ENCODE data around the gene WWC2. TPM values are rescaled to one million over a fixed set of nuclear protein-coding genes. Genes with fewer than 3 reads are reported as not detected.

WWC2 gene
- total RNA-seq, 1 experiment from 2014 or later: 126 TPM

DNA sequence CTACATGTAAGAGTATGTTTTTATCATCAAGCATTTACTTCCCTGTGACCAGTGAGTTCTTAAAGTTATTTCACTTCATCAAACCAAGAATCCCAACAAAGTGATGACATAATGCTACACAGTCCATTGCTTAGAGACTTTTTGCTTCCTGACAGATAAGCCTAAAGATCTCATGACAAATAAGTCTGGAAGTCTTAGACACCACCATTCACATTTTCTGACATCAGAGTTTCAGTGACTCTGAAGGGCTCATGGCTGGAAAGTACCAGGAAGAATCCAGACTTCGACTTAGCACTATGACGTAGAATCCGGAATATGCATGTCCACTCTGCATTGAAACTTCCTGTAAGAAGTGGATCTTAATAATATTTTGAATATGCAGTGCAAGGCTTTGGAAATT lies 167.3 kb downstream of the WWC2 start (continued):
- TF ChIP-seq, protein P1, sequence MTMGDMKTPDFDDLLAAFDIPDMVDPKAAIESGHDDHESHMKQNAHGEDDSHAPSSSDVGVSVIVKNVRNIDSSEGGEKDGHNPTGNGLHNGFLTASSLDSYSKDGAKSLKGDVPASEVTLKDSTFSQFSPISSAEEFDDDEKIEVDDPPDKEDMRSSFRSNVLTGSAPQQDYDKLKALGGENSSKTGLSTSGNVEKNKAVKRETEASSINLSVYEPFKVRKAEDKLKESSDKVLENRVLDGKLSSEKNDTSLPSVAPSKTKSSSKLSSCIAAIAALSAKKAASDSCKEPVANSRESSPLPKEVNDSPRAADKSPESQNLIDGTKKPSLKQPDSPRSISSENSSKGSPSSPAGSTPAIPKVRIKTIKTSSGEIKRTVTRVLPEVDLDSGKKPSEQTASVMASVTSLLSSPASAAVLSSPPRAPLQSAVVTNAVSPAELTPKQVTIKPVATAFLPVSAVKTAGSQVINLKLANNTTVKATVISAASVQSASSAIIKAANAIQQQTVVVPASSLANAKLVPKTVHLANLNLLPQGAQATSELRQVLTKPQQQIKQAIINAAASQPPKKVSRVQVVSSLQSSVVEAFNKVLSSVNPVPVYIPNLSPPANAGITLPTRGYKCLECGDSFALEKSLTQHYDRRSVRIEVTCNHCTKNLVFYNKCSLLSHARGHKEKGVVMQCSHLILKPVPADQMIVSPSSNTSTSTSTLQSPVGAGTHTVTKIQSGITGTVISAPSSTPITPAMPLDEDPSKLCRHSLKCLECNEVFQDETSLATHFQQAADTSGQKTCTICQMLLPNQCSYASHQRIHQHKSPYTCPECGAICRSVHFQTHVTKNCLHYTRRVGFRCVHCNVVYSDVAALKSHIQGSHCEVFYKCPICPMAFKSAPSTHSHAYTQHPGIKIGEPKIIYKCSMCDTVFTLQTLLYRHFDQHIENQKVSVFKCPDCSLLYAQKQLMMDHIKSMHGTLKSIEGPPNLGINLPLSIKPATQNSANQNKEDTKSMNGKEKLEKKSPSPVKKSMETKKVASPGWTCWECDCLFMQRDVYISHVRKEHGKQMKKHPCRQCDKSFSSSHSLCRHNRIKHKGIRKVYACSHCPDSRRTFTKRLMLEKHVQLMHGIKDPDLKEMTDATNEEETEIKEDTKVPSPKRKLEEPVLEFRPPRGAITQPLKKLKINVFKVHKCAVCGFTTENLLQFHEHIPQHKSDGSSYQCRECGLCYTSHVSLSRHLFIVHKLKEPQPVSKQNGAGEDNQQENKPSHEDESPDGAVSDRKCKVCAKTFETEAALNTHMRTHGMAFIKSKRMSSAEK (CRISPR knock-in tag; IDR thresholded peaks at IDR 0.05; ENCODE audit: borderline replicate concordance): no peak
- TF ChIP-seq NR1H2 (CRISPR knock-in tag; IDR thresholded peaks at IDR 0.05): no peak

DNA sequence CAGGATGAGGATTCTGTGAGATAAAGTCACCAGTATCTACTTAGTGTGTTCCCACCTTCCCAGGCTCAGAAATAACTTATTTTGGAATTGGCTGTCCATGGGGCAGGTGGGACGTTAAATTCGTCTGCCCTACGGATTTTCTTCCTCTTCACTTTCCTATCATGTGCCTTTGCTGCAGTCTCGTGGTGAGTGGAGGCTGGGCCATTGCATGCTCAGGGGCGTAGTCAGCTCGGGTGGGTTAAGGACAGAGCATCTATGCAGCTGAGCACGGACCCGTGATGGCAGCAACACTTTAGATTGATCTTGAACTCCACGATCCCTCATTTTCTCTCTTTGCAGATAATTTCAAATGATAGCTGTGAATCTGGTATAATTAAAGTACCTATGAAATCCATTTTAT lies 169.5 kb downstream of the WWC2 start:
- no peaks in the 10 kb centered on the region for H3K27me3 Mint-ChIP-seq (ENCODE audit: low read depth)
- peaks cover 86% of the 10 kb centered on the region for H3K36me3 Mint-ChIP-seq
- POLR2A ChIA-PET: no interaction called here
- DNase-seq (ENCODE audit: low spot score): no peak
- H3K27ac Mint-ChIP-seq: no peak overlapping the region
- H3K4me1 Mint-ChIP-seq: peaks cover 10% of the 10 kb centered on the region
- TF ChIP-seq NFE2L1 (CRISPR knock-in tag; IDR thresholded peaks at IDR 0.05) (no peak), ZNF263 (CRISPR knock-in tag; IDR thresholded peaks at IDR 0.05; ENCODE audit: low read depth) (no peak), IRF2 (CRISPR knock-in tag; IDR thresholded peaks at IDR 0.05; ENCODE audit: borderline replicate concordance, low read depth) (no peak)
- TF ChIP-seq, protein P2, sequence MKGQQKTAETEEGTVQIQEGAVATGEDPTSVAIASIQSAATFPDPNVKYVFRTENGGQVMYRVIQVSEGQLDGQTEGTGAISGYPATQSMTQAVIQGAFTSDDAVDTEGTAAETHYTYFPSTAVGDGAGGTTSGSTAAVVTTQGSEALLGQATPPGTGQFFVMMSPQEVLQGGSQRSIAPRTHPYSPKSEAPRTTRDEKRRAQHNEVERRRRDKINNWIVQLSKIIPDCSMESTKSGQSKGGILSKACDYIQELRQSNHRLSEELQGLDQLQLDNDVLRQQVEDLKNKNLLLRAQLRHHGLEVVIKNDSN (CRISPR knock-in tag; IDR thresholded peaks at IDR 0.05): no peak
- TF ChIP-seq, protein P3, sequence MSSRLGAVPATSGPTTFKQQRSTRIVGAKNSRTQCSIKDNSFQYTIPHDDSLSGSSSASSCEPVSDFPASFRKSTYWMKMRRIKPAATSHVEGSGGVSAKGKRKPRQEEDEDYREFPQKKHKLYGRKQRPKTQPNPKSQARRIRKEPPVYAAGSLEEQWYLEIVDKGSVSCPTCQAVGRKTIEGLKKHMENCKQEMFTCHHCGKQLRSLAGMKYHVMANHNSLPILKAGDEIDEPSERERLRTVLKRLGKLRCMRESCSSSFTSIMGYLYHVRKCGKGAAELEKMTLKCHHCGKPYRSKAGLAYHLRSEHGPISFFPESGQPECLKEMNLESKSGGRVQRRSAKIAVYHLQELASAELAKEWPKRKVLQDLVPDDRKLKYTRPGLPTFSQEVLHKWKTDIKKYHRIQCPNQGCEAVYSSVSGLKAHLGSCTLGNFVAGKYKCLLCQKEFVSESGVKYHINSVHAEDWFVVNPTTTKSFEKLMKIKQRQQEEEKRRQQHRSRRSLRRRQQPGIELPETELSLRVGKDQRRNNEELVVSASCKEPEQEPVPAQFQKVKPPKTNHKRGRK (CRISPR knock-in tag; IDR thresholded peaks at IDR 0.05; ENCODE audit: borderline replicate concordance): no peak
- TF ChIP-seq, protein P4, sequence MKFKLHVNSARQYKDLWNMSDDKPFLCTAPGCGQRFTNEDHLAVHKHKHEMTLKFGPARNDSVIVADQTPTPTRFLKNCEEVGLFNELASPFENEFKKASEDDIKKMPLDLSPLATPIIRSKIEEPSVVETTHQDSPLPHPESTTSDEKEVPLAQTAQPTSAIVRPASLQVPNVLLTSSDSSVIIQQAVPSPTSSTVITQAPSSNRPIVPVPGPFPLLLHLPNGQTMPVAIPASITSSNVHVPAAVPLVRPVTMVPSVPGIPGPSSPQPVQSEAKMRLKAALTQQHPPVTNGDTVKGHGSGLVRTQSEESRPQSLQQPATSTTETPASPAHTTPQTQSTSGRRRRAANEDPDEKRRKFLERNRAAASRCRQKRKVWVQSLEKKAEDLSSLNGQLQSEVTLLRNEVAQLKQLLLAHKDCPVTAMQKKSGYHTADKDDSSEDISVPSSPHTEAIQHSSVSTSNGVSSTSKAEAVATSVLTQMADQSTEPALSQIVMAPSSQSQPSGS (CRISPR knock-in tag; IDR thresholded peaks at IDR 0.05; ENCODE audit: borderline replicate concordance, low read depth): no peak
- TF ChIP-seq, protein P5, sequence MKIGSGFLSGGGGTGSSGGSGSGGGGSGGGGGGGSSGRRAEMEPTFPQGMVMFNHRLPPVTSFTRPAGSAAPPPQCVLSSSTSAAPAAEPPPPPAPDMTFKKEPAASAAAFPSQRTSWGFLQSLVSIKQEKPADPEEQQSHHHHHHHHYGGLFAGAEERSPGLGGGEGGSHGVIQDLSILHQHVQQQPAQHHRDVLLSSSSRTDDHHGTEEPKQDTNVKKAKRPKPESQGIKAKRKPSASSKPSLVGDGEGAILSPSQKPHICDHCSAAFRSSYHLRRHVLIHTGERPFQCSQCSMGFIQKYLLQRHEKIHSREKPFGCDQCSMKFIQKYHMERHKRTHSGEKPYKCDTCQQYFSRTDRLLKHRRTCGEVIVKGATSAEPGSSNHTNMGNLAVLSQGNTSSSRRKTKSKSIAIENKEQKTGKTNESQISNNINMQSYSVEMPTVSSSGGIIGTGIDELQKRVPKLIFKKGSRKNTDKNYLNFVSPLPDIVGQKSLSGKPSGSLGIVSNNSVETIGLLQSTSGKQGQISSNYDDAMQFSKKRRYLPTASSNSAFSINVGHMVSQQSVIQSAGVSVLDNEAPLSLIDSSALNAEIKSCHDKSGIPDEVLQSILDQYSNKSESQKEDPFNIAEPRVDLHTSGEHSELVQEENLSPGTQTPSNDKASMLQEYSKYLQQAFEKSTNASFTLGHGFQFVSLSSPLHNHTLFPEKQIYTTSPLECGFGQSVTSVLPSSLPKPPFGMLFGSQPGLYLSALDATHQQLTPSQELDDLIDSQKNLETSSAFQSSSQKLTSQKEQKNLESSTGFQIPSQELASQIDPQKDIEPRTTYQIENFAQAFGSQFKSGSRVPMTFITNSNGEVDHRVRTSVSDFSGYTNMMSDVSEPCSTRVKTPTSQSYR (CRISPR knock-in tag; IDR thresholded peaks at IDR 0.05): no peak
- TF ChIP-seq, protein P6, sequence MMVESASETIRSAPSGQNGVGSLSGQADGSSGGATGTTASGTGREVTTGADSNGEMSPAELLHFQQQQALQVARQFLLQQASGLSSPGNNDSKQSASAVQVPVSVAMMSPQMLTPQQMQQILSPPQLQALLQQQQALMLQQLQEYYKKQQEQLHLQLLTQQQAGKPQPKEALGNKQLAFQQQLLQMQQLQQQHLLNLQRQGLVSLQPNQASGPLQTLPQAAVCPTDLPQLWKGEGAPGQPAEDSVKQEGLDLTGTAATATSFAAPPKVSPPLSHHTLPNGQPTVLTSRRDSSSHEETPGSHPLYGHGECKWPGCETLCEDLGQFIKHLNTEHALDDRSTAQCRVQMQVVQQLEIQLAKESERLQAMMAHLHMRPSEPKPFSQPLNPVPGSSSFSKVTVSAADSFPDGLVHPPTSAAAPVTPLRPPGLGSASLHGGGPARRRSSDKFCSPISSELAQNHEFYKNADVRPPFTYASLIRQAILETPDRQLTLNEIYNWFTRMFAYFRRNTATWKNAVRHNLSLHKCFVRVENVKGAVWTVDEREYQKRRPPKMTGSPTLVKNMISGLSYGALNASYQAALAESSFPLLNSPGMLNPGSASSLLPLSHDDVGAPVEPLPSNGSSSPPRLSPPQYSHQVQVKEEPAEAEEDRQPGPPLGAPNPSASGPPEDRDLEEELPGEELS (CRISPR knock-in tag; IDR thresholded peaks at IDR 0.05): no peak
- H3K9me3 Mint-ChIP-seq: peaks cover under 1% of the 10 kb centered on the region
- CTCF ChIA-PET: no interaction called here
- H3K4me3 Mint-ChIP-seq: no peak overlapping the region
- ATAC-seq: no peak
